NCI-H526 treated with DMSO at 0.1 percent for 48 hours (cell line): ENCODE data around the gene COTL1.

ENCODE experiments used
- DNase-seq: peaks from one replicate; lab custom pipeline; 2025; lab: John Stamatoyannopoulos, UW

Gene COTL1

DNA sequence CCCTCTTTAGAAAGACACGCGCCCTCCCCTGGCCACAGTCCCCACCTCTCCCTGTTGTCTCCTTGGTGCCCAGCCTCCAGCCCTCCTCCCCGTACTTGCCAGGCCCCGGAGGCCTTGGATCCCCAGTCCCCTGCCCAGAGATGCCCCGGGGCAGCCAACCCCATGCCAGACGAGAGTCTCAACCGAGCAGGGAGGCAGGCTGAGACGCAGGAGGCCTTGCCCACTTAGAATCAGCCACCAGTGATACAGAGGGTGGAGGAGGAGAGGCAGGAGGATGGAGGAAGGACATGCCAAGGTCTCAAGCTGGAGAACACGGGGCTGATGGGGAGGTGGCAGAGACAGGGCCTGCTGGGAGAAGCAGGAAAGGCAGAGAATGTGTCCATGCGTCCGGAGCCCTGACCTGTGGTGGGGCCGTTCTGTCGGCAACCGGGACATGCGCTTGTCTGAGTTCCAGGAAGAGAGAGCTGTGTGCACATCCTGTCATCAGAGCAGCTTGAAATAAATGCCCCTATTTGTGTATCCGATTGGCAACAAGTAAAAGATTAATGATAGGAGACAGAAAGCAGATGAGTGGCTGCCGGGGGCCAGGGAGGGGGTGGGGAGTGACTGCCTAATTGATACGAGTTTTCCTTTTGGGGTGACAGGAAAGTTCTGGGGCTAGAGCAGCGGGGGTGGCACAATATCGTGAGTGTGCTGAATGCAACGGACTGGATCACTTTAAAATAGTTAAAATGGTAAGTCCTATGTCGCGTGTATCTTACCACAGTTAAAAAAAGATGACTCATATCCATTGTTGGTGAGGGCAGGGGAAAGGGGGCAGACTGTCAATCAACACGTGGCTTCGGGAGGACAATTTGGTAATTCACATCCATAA is 68.7 kb downstream of the COTL1 start:
- no peak for DNase-seq

DNA sequence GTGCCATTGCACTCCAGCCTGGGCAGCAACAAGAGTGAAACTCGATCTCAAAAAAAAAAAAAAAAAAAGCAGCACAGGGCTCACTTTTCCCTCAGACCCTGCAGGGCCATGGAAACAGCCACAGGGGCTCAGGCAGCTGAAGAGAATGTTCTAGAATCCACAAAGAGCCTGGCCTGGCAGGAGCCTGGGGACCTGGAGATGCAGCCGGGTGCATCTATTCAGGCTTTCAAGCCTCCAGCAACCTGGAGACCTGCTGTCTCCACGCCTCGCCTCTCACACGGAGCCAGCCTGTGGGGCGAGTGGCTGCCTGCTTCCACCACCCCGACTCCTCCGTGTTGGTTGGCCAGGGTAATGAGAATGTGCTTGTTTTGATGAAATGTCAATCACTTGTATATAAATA is 69.4 kb downstream of the COTL1 start:
- DNase-seq, result no peak

GRCh38 chr16:84547546-84548061 is 70.3 kb downstream of the COTL1 start:
- DNase-seq, result no peak

- no peak for DNase-seq
Observed at GRCh38 chr16:84546669-84547545, 71.0 kb downstream of the COTL1 start.

DNA sequence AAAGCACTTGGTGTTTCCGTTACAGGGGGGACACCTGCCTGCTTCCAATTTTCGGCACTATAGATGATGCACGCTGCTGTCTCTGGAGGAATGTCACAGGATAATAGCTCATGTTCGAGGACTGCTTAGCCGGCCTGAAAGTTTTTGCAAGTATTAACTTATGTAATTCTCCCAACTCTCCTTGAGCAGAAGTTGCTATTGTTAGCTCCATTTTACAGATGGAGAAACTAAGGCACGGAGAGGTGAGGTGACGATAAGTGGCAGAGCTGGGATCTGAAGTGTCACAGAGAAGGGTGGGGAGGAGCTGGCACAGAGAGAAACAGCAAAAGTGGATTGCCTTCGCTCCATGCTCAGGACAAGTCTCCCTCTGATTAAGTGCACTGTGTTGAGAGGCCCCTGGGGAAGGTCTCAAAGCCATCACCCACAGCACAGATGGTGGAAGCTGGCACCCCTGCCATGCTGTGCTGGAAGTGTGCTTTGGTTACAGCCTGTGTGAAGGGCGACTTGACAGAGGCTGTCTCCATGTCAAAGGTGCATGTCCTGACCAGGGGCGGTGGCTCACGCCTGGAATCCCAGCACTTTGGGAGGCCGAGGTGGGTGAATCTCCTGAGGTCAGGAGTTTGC is 72.7 kb downstream of the COTL1 start:
- no peak for DNase-seq

GRCh38 chr16:84544031-84544773 is 73.7 kb downstream of the COTL1 start:
- no peak for DNase-seq

- no peak for DNase-seq
Observed at GRCh38 chr16:84543253-84543652, 74.6 kb downstream of the COTL1 start.

GRCh38 chr16:84541999-84542817 is 75.7 kb downstream of the COTL1 start:
- no peak for DNase-seq

GRCh38 chr16:84540194-84540593 is 77.7 kb downstream of the COTL1 start:
- no peak for DNase-seq

- DNase-seq, result no peak
Observed at GRCh38 chr16:84538222-84538840, 79.5 kb downstream of the COTL1 start.

DNA sequence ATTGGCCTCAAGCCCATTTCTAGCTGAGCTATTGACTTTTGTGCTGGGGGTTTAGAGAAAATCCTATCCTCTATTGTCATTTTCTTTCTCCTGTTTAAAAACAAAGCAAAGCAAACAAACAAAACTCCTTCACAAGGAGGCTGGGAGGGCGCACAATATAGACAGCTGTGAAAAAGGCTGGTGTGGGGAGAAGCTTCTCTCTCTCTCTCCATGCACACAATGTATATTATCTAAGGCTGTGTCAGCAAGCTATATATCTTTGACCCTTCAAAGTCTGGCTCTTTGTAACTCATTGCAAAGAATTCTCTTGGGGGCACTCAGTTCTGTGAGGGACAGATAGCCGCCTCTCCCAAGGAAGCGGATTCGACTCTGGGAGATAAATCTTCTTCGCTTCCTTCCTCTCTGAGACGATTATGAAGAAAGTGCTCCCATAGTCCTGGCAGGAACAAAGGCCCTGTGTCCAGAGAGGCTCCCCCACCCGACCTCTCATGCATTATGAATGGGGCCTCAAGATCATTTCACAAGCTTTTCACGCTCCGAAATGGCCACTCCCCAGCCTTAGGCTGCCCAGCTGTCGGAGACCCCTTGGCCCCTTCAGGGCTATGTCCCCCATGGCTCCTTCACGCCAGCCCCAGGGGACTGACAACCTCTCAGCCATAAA is 80.3 kb downstream of the COTL1 start:
- DNase-seq, result no peak

DNA sequence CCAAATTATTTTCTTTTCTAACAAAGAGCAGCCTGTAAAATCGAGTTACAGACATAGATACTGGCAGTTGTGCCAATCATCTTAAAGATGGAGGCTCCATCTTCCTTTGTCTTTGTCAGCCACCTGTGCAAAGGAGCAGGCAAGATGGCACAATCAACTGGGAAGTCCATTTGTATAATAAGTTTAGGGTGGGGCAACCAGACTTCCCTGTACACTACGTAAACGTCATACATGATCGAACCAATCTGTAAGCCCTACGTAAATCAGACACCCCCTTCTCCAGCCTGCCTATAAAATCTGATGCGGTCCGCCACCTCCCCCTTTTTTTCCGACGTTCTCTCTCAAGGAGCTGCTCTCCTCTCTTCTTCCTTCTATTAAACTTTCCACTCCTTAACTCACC is 82.0 kb downstream of the COTL1 start:
- no peak for DNase-seq

DNA sequence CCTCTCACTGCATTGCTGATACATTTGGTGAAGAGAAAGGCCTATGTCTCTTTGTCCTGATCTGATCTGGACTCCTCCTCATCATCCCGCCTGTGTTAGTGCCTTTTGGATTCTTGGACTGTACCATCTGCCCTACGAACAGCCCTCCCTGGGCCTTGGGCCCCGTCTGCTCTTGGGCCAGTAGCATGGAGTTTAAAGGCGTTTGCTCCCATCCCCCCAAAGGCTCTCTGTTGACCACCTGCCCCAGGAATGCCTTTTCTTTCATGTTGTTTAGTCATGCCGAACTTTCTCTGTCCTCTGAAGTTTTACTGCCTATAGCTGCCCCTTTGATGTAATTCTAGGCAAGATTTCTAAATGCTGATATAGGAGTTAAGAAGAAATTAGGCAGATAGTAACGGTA is 82.5 kb downstream of the COTL1 start:
- no peak for DNase-seq

DNA sequence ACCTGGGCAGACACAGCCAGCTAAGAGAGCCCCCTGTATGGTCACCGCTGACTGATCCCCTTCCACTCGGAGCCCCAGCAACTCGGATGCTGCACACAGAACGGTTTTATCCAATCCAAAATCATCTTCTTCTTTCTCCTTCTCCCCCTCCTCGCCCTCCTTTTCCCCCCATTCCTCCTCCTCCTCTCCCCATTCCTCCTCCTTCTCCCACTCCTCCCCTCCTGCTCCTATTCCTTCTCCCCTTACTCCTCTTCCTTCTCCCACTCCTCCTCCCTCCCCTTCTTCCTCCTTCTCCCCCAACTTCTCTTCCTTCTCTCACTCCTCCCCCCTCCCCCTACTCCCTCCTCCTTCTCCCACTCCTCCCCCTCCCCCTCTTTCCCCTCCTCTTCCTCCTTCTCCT is 83.1 kb downstream of the COTL1 start:
- DNase-seq, result no peak

DNA sequence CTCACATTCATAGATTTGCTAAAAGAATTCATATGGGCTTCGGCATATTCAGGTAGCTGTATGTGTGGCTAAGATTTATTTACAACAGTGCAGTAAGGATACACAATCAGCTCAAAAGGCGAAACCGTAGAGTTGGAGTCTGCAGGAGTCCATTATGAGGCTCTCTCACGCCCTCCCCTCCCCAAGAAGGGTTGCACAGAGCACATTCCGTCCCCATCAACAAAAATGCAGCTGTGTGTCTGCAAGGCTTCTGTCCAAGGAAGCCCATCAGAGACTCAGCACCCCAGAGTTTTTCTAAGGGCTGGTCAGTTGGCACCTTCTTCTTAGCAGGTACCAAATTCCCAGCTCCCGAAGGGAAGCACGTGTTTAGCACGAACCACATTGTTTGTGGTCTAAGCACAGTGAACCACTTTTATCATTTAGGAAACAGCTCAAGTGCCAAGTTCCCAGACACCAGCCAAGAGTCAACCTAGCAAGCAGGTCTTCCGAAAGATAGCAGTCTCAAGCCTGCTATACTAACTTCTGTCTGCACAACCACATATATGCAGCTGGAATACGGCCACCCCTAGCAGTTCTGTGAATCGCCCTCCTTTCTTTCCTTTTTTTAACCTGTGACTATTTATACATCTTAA is 84.9 kb downstream of the COTL1 start:
- no peak for DNase-seq

- no peak for DNase-seq
Observed at GRCh38 chr16:84532291-84532724, 85.6 kb downstream of the COTL1 start.

- no peak for DNase-seq
Observed at GRCh38 chr16:84531671-84532111, 86.2 kb downstream of the COTL1 start.

GRCh38 chr16:84530590-84530989 is 87.3 kb downstream of the COTL1 start:
- no peak for DNase-seq

GRCh38 chr16:84529607-84530006 is 88.3 kb downstream of the COTL1 start:
- no peak for DNase-seq
